A549 (cell line): ENCODE data around the gene RPS14. TPM values are rescaled to one million over a fixed set of nuclear protein-coding genes. Genes with fewer than 3 reads are reported as not detected.
"Not testable (repeated sequence)": the region's sequence is repeated elsewhere in the genome, so short reads cannot be mapped to it uniquely, and the experiment has no call there.

Experiments
- ATAC-seq, 2 experiments: fragments of 200-7000 bp in 1 of 2; fragments of >200 bp in 1 of 2; cut with Nextera tagmentation in 1 of 2; cut with Tn5 transposase in 1 of 2; 3 replicates each; pipeline versions ENCODE4 v1.8.0 to v1.9.1; 2018 to 2020; ENCODE audit warnings: mild to moderate bottlenecking in 1 of 2, moderate library complexity in 1 of 2
- CTCF ChIA-PET: fragments of 300-600 bp; sonication (Branson Sonifier 250); formaldehyde crosslinking; extraction: SDS; loops from one replicate; lab custom pipeline; 2021; ENCODE audit warnings: antibody characterized with exemption, inconsistent platforms; lab: Yijun Ruan, JAX
- POLR2A ChIA-PET: fragments of 350-600 bp; formaldehyde crosslinking; extraction: SDS; loops from one replicate; lab custom pipeline; 2021; ENCODE audit warnings: antibody characterized with exemption, inconsistent platforms; lab: Yijun Ruan, JAX
- DNase-seq, 2 experiments: peaks; one replicate each; pipeline versions ENCODE4 v3.0.0 to v3.0.0-alpha.2; 2011 to 2016; ENCODE audit warnings: low read depth in 1 of 2, low spot score in 1 of 2
- FAIRE-seq: peaks from 2 replicates; lab custom pipeline; 2011; peaks lifted over from hg19 to GRCh38; lab: Jason Lieb, UNC
- H3K27ac ChIP-seq, 2 experiments: fragments of >200 bp; sonication (Bioruptor Twin); formaldehyde crosslinking; 3 replicates each; pipeline ENCODE4 v1.5.1; 2016 to 2017
- H3K4me1 ChIP-seq: fragments of >200 bp; sonication (Bioruptor Twin); formaldehyde crosslinking; 3 replicates; pipeline ENCODE4 v1.6.1; 2016
- H3K4me2 ChIP-seq: fragments of >200 bp; sonication (Bioruptor Twin); formaldehyde crosslinking; 3 replicates; pipeline ENCODE4 v1.6.1; 2016
- H3K4me3 ChIP-seq: fragments of >200 bp; sonication (Bioruptor Twin); formaldehyde crosslinking; 3 replicates; pipeline ENCODE4 v1.5.1; 2016
- H3K9me3 ChIP-seq: fragments of >200 bp; sonication (Bioruptor Twin); formaldehyde crosslinking; 3 replicates; pipeline ENCODE4 v1.6.1; 2016
- BHLHE40 ChIP-seq: IDR thresholded peaks from 2 replicates; pipeline ENCODE4 v1.6.1; 2012; ENCODE audit warnings: low read depth, low read length, inconsistent platforms
- CBX2 ChIP-seq: fragments of 200-600 bp; sonication (generic); IDR thresholded peaks from 2 replicates; pipeline ENCODE4 v1.6.1; 2016; ENCODE audit warnings: low read depth, mild to moderate bottlenecking, borderline replicate concordance
- CBX8 ChIP-seq: fragments of 200-600 bp; sonication (generic); IDR thresholded peaks from 2 replicates; pipeline ENCODE4 v1.6.1; 2016
- CHD2 ChIP-seq: fragments of 150-350 bp; IDR thresholded peaks from 2 replicates; pipeline ENCODE4 v1.6.1; 2014; ENCODE audit warnings: low read length; ENCODE audit not compliant: partially characterized antibody
- EHF ChIP-seq: fragments of 250-450 bp; sonication (Bioruptor Pico); IDR thresholded peaks from 2 replicates; pipeline ENCODE4 v1.5.0; 2020; ENCODE audit warnings: mild to moderate bottlenecking
- EHMT2 ChIP-seq: fragments of 200-600 bp; sonication (generic); IDR thresholded peaks from 2 replicates; pipeline ENCODE4 v1.6.1; 2016; ENCODE audit warnings: antibody characterized with exemption, low read depth, mild to moderate bottlenecking, moderate library complexity
- EP300 ChIP-seq, 2 experiments: fragments of >200 bp; sonication (Bioruptor Twin); formaldehyde crosslinking; IDR thresholded peaks; 2 replicates in 1 of 2; 3 replicates in 1 of 2; pipeline ENCODE4 v1.6.1; 2016 to 2017
- ESRRA ChIP-seq: fragments of 150-350 bp; IDR thresholded peaks from 2 replicates; pipeline ENCODE4 v1.6.1; 2014; ENCODE audit warnings: mild to moderate bottlenecking, low read length, borderline replicate concordance
- FOXS1 ChIP-seq: fragments of 250-450 bp; sonication (Bioruptor Pico); IDR thresholded peaks from 2 replicates; pipeline ENCODE4 v1.5.0; 2020; ENCODE audit warnings: mild to moderate bottlenecking, moderate library complexity
- GATA3 ChIP-seq: IDR thresholded peaks from 2 replicates; pipeline ENCODE4 v1.6.1; 2012; ENCODE audit warnings: borderline replicate concordance
- JUN ChIP-seq, 2 experiments: fragments of >200 bp; sonication (Bioruptor Twin); formaldehyde crosslinking; IDR thresholded peaks; 2 replicates in 1 of 2; 3 replicates in 1 of 2; pipeline ENCODE4 v1.6.1; 2016 to 2017
- MAFK ChIP-seq: fragments of 450-650 bp; IDR thresholded peaks from 2 replicates; pipeline ENCODE4 v1.6.1; 2014; ENCODE audit not compliant: partially characterized antibody
- MYC ChIP-seq: IDR thresholded peaks from 2 replicates; pipeline ENCODE4 v1.6.1; 2012; ENCODE audit warnings: mild to moderate bottlenecking, inconsistent platforms, low read length, improper control_type of control experiment, borderline replicate concordance
- NPAS2 ChIP-seq: fragments of 250-450 bp; sonication (Bioruptor Pico); IDR thresholded peaks from 2 replicates; pipeline ENCODE4 v1.8.0; 2022; ENCODE audit warnings: mild to moderate bottlenecking, moderate library complexity, borderline replicate concordance
- POLR2AphosphoS2 ChIP-seq: conservative IDR thresholded peaks from 2 replicates; pipeline ENCODE4 v1.6.1; 2012; ENCODE audit warnings: low read length, improper control_type of control experiment, inconsistent platforms
- RCOR1 ChIP-seq: fragments of 150-350 bp; IDR thresholded peaks from 2 replicates; pipeline ENCODE4 v1.6.1; 2014; ENCODE audit warnings: antibody characterized with exemption, low read length, low read depth
- RFX5 ChIP-seq: fragments of 450-650 bp; IDR thresholded peaks from 2 replicates; pipeline ENCODE4 v1.7.1; 2014; ENCODE audit warnings: antibody characterized with exemption, mild to moderate bottlenecking, moderate library complexity
- SREBF2 ChIP-seq: fragments of 450-650 bp; IDR thresholded peaks from 2 replicates; pipeline ENCODE4 v1.6.1; 2014; ENCODE audit warnings: mild to moderate bottlenecking, moderate library complexity
- TFCP2L1 ChIP-seq: fragments of 250-450 bp; sonication (Bioruptor Pico); IDR thresholded peaks from 2 replicates; pipeline ENCODE4 v1.5.0; 2021; ENCODE audit warnings: mild to moderate bottlenecking
- ZFP36 ChIP-seq: fragments of 450-650 bp; IDR thresholded peaks from 2 replicates; pipeline ENCODE4 v1.6.1; 2014; ENCODE audit warnings: borderline replicate concordance; ENCODE audit not compliant: partially characterized antibody
- ZNF302 ChIP-seq: fragments of 250-450 bp; sonication (Bioruptor Pico); IDR thresholded peaks from 2 replicates; pipeline ENCODE4 v1.9.0; 2021; ENCODE audit warnings: inconsistent platforms, mild to moderate bottlenecking, moderate library complexity
- WGBS: methylation state at CpG from one replicate; pipeline ENCODE4 v1.1.6; 2017; ENCODE audit errors: missing lambda C conversion rate; 5-methylcytosine and 5-hydroxymethylcytosine counted together
- polyA plus RNA-seq, 4 experiments: library from polyadenylated mRNA; depleted of rRNA in 3 of 4; stranded (reverse); fragments of >200 nt; fragmentation: RNase III in 1 of 4; extraction: RNeasy Plus Mini Kit Qiagen cat#74134 plus additional on column Dnase treatment in 1 of 4; gene quantifications; 2 replicates in 3 of 4; 3 replicates in 1 of 4; pipeline ENCODE4 v1.2.3, GENCODE V29; 2011 to 2017
- TF ChIP-seq, protein P1 (sequence below): fragments of 450-650 bp; IDR thresholded peaks from 2 replicates; pipeline ENCODE4 v1.6.1; 2014; ENCODE audit warnings: antibody characterized with exemption

Gene RPS14
- polyA plus RNA-seq, 2 of the 4 experiments (the other 2 are of a cell fraction), result 3,794 to 3,799 TPM

DNA sequence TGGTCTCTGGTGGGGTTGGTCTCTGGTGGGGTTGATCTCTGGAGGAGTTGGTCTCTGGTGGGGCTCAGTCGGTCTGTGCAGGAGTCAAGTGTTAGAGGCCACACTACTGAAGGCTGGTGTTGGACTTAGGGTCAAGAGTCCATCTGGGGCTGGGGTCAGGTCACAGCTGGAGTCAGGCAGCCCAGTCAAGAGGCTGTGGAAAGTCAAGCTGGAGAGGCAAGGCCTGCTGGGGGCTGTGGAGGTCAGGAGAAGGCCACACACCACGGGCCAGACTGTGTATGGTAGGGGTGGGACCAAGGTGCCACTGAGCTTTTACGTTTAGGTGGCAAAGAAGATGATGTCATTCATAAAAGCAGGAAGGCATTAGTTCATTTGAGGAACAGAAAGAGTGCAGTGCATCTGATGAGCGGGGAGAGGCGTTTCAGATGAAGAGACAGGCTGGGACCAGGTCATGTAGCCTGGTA lies 20.1 kb downstream of the RPS14 start:
- no peak overlapping the region for H3K4me2 ChIP-seq
- ChIA-PET CTCF (no interaction called here), POLR2A (interaction anchor here (0.7 kb wide), 1 partner anchor 306 kb away, joined by 3 read pairs; no protein-coding TSS in a partner anchor)
- DNase-seq (no peak), ATAC-seq (no peak), FAIRE-seq (no peak)
- no peak overlapping the region for H3K27ac ChIP-seq
- no peak for TF ChIP-seq ESRRA
- no peak for TF ChIP-seq MAFK
- no peak for TF ChIP-seq BHLHE40
- TF ChIP-seq SREBF2, result no peak
- no peak for TF ChIP-seq FOXS1 (CRISPR knock-in tag)
- no peak for TF ChIP-seq CHD2
- no peak for TF ChIP-seq CBX8
- no peak for TF ChIP-seq EP300 (IDR thresholded peaks at IDR 0.05)
- H3K9me3 ChIP-seq, result no peaks in the 10 kb centered on the region
- H3K4me1 ChIP-seq, result no peaks in the 10 kb centered on the region
- H3K4me3 ChIP-seq, result no peak overlapping the region
- WGBS, result 70% methylated on average over 5 of the region's 5 CpGs

- DNase-seq, result no peak
- 100% methylated on average over 3 of the region's 5 CpGs for WGBS
- TF ChIP-seq POLR2AphosphoS2, result no peak
- TF ChIP-seq CHD2, result no peak
- no peak for TF ChIP-seq ZFP36
- no peak for TF ChIP-seq CBX2
- TF ChIP-seq, all 56 proteins: peak for 0
- Histone ChIP-seq H3K4me1 (no peaks in the 10 kb centered on the region), H3K9me3 (no peaks in the 10 kb centered on the region), H3K27ac (no peak overlapping the region), H3K4me3 (no peak overlapping the region), H3K4me2 (no peak overlapping the region)
- ATAC-seq (no peak), FAIRE-seq (no peak)
- CTCF ChIA-PET, result no interaction called here
- POLR2A ChIA-PET, result no interaction called here
Observed at GRCh38 chr5:150428978-150429377, 20.6 kb downstream of the RPS14 start.

DNA sequence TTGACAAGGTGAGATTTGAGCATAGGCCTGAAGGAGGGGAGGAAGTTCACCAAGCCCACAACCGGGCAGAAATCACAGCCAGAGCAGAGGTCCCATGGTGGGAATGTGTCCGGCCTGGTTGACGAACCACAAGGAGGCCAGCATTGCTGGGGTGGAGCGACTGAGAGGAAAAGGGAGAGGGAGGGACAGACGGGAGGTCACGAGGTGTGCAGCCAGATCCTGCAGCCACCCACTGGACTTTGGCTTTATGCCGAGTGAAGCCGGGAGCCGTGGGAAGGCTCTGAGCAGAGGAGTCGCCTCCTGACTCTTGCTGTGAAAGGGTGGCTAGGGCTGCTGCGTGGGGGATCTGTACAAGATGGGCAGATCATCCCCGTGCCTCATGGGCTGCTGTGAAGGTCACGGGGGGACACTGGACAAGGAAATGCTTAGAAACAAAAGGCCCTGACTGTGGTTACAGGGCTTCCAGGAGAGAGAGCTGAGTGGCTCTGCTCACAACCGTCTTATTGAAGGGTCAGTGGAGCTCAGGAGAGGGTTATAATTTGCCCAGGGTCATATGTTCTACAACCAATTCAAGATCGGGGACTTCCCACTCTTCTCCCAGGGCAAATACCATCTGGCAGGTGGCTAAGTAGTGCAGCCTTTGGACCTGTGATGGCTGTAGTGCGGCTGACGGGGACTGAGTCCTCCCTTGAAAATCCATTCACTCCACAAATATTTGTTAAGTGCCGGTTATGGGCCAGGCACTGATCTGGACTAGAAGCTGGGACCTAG lies 21.2 kb downstream of the RPS14 start:
- 66% methylated on average over 18 of the region's 18 CpGs for WGBS
- H3K4me2 ChIP-seq, result no peak overlapping the region
- peak; percentile 47 to 58 for ATAC-seq
- no peak overlapping the region for H3K27ac ChIP-seq
- POLR2A ChIA-PET, result no interaction called here
- no peak for FAIRE-seq
- TF ChIP-seq EHF (CRISPR knock-in tag) (no peak), NPAS2 (CRISPR knock-in tag) (no peak), GATA3 (no peak), TFCP2L1 (CRISPR knock-in tag) (no peak), FOXS1 (CRISPR knock-in tag) (no peak), RFX5 (no peak), RCOR1 (no peak), JUN (IDR thresholded peaks at IDR 0.05) (no peak), CBX2 (no peak), ZNF302 (CRISPR knock-in tag) (no peak), MYC (no peak), EHMT2 (no peak)
- TF ChIP-seq, protein P1, sequence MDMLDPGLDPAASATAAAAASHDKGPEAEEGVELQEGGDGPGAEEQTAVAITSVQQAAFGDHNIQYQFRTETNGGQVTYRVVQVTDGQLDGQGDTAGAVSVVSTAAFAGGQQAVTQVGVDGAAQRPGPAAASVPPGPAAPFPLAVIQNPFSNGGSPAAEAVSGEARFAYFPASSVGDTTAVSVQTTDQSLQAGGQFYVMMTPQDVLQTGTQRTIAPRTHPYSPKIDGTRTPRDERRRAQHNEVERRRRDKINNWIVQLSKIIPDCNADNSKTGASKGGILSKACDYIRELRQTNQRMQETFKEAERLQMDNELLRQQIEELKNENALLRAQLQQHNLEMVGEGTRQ, result no peak
- DNase-seq, result no peak
- H3K4me1 ChIP-seq, result no peaks in the 10 kb centered on the region
- CTCF ChIA-PET, result interaction anchor here (1.2 kb wide), 1 partner anchor 8 kb away, joined by 3 read pairs; no protein-coding TSS in a partner anchor
- H3K4me3 ChIP-seq, result no peak overlapping the region
- no peaks in the 10 kb centered on the region for H3K9me3 ChIP-seq

GRCh38 chr5:150426165-150426564 lies 23.4 kb downstream of the RPS14 start:
- ATAC-seq, DNase-seq, H3K4me1 ChIP-seq, H3K9me3 ChIP-seq, FAIRE-seq, H3K4me3 ChIP-seq, H3K27ac ChIP-seq, H3K4me2 ChIP-seq, POLR2A ChIA-PET: not testable (repeated sequence)
- 91% methylated on average over 9 of the region's 9 CpGs for WGBS
- CTCF ChIA-PET, result interaction anchor here (0.7 to 1.3 kb wide), 2 partner anchors 10 to 209 kb away, joined by 3 read pairs; no protein-coding TSS in a partner anchor
